VCaP (cell line): ENCODE results near the gene SGSH.

Experiments used
- H3K27ac ChIP-seq: fragments of 450-650 bp; 2 replicates; pipeline ENCODE4 v1.5.1; 2017
- CTCF ChIP-seq: fragments of 450-650 bp; conservative IDR thresholded peaks from 2 replicates; pipeline ENCODE4 v1.5.1; 2017; ENCODE audit warnings: mild to moderate bottlenecking, moderate library complexity

SGSH gene

GRCh38 chr17:80251966-80252365, 31.8 kb upstream of the SGSH start:
- TF ChIP-seq CTCF = no peak
- no peak overlapping the region for H3K27ac ChIP-seq

GRCh38 chr17:80248894-80249710, 29.0 kb upstream of the SGSH start:
- H3K27ac ChIP-seq = no peak overlapping the region
- no peak for TF ChIP-seq CTCF

- no peak for TF ChIP-seq CTCF
- no peak overlapping the region for H3K27ac ChIP-seq
These were observed 28.1 kb upstream of the SGSH start for GRCh38 chr17:80248001-80248893.

- no peak overlapping the region for H3K27ac ChIP-seq
- TF ChIP-seq CTCF = no peak
These were observed 27.4 kb upstream of the SGSH start for GRCh38 chr17:80247561-80247960.

GRCh38 chr17:80246726-80247125, 26.6 kb upstream of the SGSH start:
- H3K27ac ChIP-seq = no peak overlapping the region
- no peak for TF ChIP-seq CTCF

- TF ChIP-seq CTCF = no peak
- no peak overlapping the region for H3K27ac ChIP-seq
These were observed 26.1 kb upstream of the SGSH start for GRCh38 chr17:80246266-80246681.

GRCh38 chr17:80245566-80246265, 25.6 kb upstream of the SGSH start:
- no peak for TF ChIP-seq CTCF

More at GRCh38 chr17:80245566-80246265, 25.6 kb upstream of the SGSH start:
- H3K27ac ChIP-seq = no peak overlapping the region
